ACC112 (cell line): ENCODE measurements around the gene SPDEF.

Experiments
- H2AFZ ChIP-seq: fragments of 200-600 bp; sonication (generic); one replicate; pipeline ENCODE4 v1.6.0; 2017; ENCODE audit warnings: antibody characterized with exemption, low read length; ENCODE audit not compliant: unreplicated experiment
- H3K27ac ChIP-seq: fragments of 200-600 bp; sonication (generic); 2 replicates; pipeline ENCODE4 v1.5.1; 2014; ENCODE audit warnings: low read depth, mild to moderate bottlenecking, antibody characterized with exemption, low read length, moderate library complexity
- H3K27me3 ChIP-seq: fragments of 200-600 bp; sonication (generic); 2 replicates; pipeline ENCODE4 v1.6.1; 2014; ENCODE audit warnings: mild to moderate bottlenecking, antibody characterized with exemption, low read length, moderate library complexity, mixed read lengths; ENCODE audit not compliant: insufficient read depth
- H3K36me3 ChIP-seq: fragments of 200-600 bp; sonication (generic); 2 replicates; pipeline ENCODE4 v1.6.1; 2016; ENCODE audit warnings: mild to moderate bottlenecking, antibody characterized with exemption, low read length, moderate library complexity, mixed read lengths; ENCODE audit not compliant: insufficient read depth
- H3K4me1 ChIP-seq: fragments of 200-600 bp; sonication (generic); one replicate; pipeline ENCODE4 v1.6.1; 2016; ENCODE audit warnings: low read length, mixed read lengths; ENCODE audit not compliant: insufficient read depth, unreplicated experiment, control insufficient read depth
- H3K4me3 ChIP-seq: fragments of 200-600 bp; sonication (generic); 2 replicates; pipeline ENCODE4 v1.5.1; 2014; ENCODE audit warnings: mild to moderate bottlenecking, low read depth, low read length
- H3K79me2 ChIP-seq: fragments of 200-600 bp; sonication (generic); one replicate; pipeline ENCODE4 v1.6.0; 2016; ENCODE audit warnings: low read length; ENCODE audit not compliant: control insufficient read depth, unreplicated experiment, insufficient read depth

SPDEF gene

GRCh38 chr6:34526992-34527728 is 29.0 kb downstream of the SPDEF start:
- H3K4me1 ChIP-seq: peaks cover 9% of the 10 kb centered on the region
- H2AFZ ChIP-seq: peak overlapping the region; percentile 63
- no peaks in the 10 kb centered on the region for H3K36me3 ChIP-seq
- H3K4me3 ChIP-seq: peak overlapping the region; percentile 54
- H3K79me2 ChIP-seq: no peaks in the 10 kb centered on the region
- H3K27ac ChIP-seq: no peak overlapping the region
- no peaks in the 10 kb centered on the region for H3K27me3 ChIP-seq

GRCh38 chr6:34526241-34526972 is 29.7 kb downstream of the SPDEF start:
- H3K4me3 ChIP-seq: peak overlapping the region; percentile 54
- no peaks in the 10 kb centered on the region for H3K79me2 ChIP-seq
- no peak overlapping the region for H3K27ac ChIP-seq
- no peaks in the 10 kb centered on the region for H3K27me3 ChIP-seq
- peak overlapping the region; percentile 63 for H2AFZ ChIP-seq
- H3K4me1 ChIP-seq: peaks cover 9% of the 10 kb centered on the region
- H3K36me3 ChIP-seq: no peaks in the 10 kb centered on the region

- peaks cover 9% of the 10 kb centered on the region for H3K4me1 ChIP-seq
- H3K27me3 ChIP-seq: no peaks in the 10 kb centered on the region
- H3K4me3 ChIP-seq: no peak overlapping the region
- no peaks in the 10 kb centered on the region for H3K79me2 ChIP-seq
- H3K36me3 ChIP-seq: no peaks in the 10 kb centered on the region
- no peak overlapping the region for H2AFZ ChIP-seq
- H3K27ac ChIP-seq: no peak overlapping the region
Measured at GRCh38 chr6:34525431-34526175, 30.5 kb downstream of the SPDEF start.

GRCh38 chr6:34524971-34525370 is 31.2 kb downstream of the SPDEF start:
- H3K27ac ChIP-seq: no peak overlapping the region
- H3K4me1 ChIP-seq: peaks cover 9% of the 10 kb centered on the region
- H3K27me3 ChIP-seq: no peaks in the 10 kb centered on the region
- no peaks in the 10 kb centered on the region for H3K36me3 ChIP-seq
- no peaks in the 10 kb centered on the region for H3K79me2 ChIP-seq
- no peak overlapping the region for H3K4me3 ChIP-seq
- no peak overlapping the region for H2AFZ ChIP-seq

- H3K27ac ChIP-seq: no peak overlapping the region
- H3K79me2 ChIP-seq: no peaks in the 10 kb centered on the region
- no peak overlapping the region for H2AFZ ChIP-seq
- H3K36me3 ChIP-seq: no peaks in the 10 kb centered on the region
- peaks cover 9% of the 10 kb centered on the region for H3K4me1 ChIP-seq
- no peaks in the 10 kb centered on the region for H3K27me3 ChIP-seq
- no peak overlapping the region for H3K4me3 ChIP-seq
Measured at GRCh38 chr6:34524499-34524898, 31.6 kb downstream of the SPDEF start.

GRCh38 chr6:34523441-34524206 is 32.5 kb downstream of the SPDEF start:
- Histone ChIP-seq H3K27ac (no peak overlapping the region), H2AFZ (no peak overlapping the region), H3K27me3 (no peaks in the 10 kb centered on the region), H3K4me3 (no peak overlapping the region), H3K79me2 (no peaks in the 10 kb centered on the region), H3K4me1 (peaks cover 9% of the 10 kb centered on the region), H3K36me3 (no peaks in the 10 kb centered on the region)

GRCh38 chr6:34522761-34523160 is 33.4 kb downstream of the SPDEF start:
- no peaks in the 10 kb centered on the region for H3K36me3 ChIP-seq
- no peak overlapping the region for H2AFZ ChIP-seq
- peaks cover 9% of the 10 kb centered on the region for H3K4me1 ChIP-seq
- no peaks in the 10 kb centered on the region for H3K79me2 ChIP-seq
- H3K27me3 ChIP-seq: no peaks in the 10 kb centered on the region
- no peak overlapping the region for H3K27ac ChIP-seq
- H3K4me3 ChIP-seq: no peak overlapping the region

GRCh38 chr6:34521463-34522285 is 34.5 kb downstream of the SPDEF start:
- H3K4me3 ChIP-seq: no peak overlapping the region
- no peaks in the 10 kb centered on the region for H3K79me2 ChIP-seq
- no peak overlapping the region for H2AFZ ChIP-seq
- H3K4me1 ChIP-seq: peaks cover 5% of the 10 kb centered on the region
- H3K27me3 ChIP-seq: no peaks in the 10 kb centered on the region
- H3K27ac ChIP-seq: no peak overlapping the region
- no peaks in the 10 kb centered on the region for H3K36me3 ChIP-seq

- no peaks in the 10 kb centered on the region for H3K36me3 ChIP-seq
- H3K27me3 ChIP-seq: no peaks in the 10 kb centered on the region
- no peak overlapping the region for H3K4me3 ChIP-seq
Measured at GRCh38 chr6:34520645-34521462, 35.3 kb downstream of the SPDEF start.

More at GRCh38 chr6:34520645-34521462, 35.3 kb downstream of the SPDEF start:
- no peaks in the 10 kb centered on the region for H3K79me2 ChIP-seq
- no peaks in the 10 kb centered on the region for H3K4me1 ChIP-seq
- H2AFZ ChIP-seq: no peak overlapping the region
- H3K27ac ChIP-seq: no peak overlapping the region
